HepG2 (cell line): ENCODE measurements around the gene SDC3.

Experiments used
- CBX2 ChIP-seq, 2 experiments: fragments of 200-600 bp in 1 of 2; sonication (generic); formaldehyde crosslinking in 1 of 2; IDR thresholded peaks; 2 replicates each; pipeline versions ENCODE4 v1.7.0 to v1.8.1; 2018 to 2022; ENCODE audit warnings: low read depth in 2 of 2, low read length in 1 of 2, mild to moderate bottlenecking in 1 of 2, missing genetic modification reagents in 1 of 2
- JUN ChIP-seq: sonication (generic); formaldehyde crosslinking; IDR thresholded peaks from 2 replicates; pipeline ENCODE4 v1.4.0; 2020; ENCODE audit warnings: mild to moderate bottlenecking, missing genetic modification reagents
- POLR2A ChIP-seq, 2 experiments: IDR thresholded peaks; 2 replicates each; pipeline ENCODE4 v1.6.1; 2011; ENCODE audit warnings: low read depth in 2 of 2, low read length in 2 of 2, mild to moderate bottlenecking in 1 of 2, moderate library complexity in 1 of 2; ENCODE audit not compliant: insufficient read depth in 1 of 2
- YY1 ChIP-seq: IDR thresholded peaks from 2 replicates; pipeline ENCODE4 v1.6.1; 2011; ENCODE audit warnings: low read length, low read depth, moderate library complexity, mild to moderate bottlenecking; ENCODE audit not compliant: insufficient read depth, insufficient replicate concordance
- ZBTB1 ChIP-seq: sonication (generic); formaldehyde crosslinking; IDR thresholded peaks from 2 replicates; pipeline ENCODE4 v1.4.0; 2020; ENCODE audit warnings: missing genetic modification reagents, borderline replicate concordance
- ZMYM3 ChIP-seq: sonication (generic); formaldehyde crosslinking; IDR thresholded peaks from 2 replicates; pipeline ENCODE4 v1.5.1; 2020; ENCODE audit warnings: mild to moderate bottlenecking, missing genetic modification reagents
- TF ChIP-seq, protein P1 (sequence below): sonication (generic); formaldehyde crosslinking; IDR thresholded peaks from 2 replicates; pipeline ENCODE4 v1.5.0; 2020; ENCODE audit warnings: missing genetic modification reagents
- TF ChIP-seq, protein P2 (sequence below): sonication (generic); formaldehyde crosslinking; IDR thresholded peaks from 2 replicates; pipeline ENCODE4 v1.4.0; 2020; ENCODE audit warnings: missing genetic modification reagents, borderline replicate concordance
- TF ChIP-seq, protein P3 (sequence below): sonication (generic); formaldehyde crosslinking; IDR thresholded peaks from 2 replicates; pipeline ENCODE4 v1.5.1; 2020; ENCODE audit warnings: mild to moderate bottlenecking, moderate library complexity, missing genetic modification reagents

DNA sequence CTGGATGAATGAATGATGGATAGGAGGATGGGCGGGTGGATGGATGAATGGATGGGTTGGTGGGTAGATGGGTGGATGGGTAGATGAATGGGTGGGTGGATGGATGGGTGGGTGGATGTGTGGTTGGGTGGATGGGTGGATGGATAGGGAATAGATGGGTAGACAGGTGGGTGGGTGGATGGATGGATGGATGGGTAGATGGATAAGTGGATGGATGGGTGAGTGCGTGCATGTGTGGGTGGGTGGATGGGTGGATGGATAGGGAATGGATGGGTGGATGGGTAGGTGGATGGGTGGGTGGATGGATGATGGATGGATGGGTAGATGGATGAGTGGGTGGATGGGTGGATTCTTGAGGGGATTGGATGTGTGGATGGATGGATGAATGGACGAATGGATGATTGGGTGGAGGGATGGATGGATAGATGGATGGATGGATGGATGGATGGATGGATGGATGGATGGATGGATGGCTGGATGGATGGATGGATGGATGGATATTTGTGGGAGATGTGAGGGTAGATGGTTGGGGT, 68.7 kb downstream of the SDC3 start:
- TF ChIP-seq CBX2 (IDR thresholded peaks at IDR 0.05; ENCODE audit: low read depth, low read length) = no peak
- no peak for TF ChIP-seq CBX2 (CRISPR knock-in tag; IDR thresholded peaks at IDR 0.05; ENCODE audit: low read depth)
- TF ChIP-seq JUN (CRISPR knock-in tag) = no peak
- TF ChIP-seq, protein P1, sequence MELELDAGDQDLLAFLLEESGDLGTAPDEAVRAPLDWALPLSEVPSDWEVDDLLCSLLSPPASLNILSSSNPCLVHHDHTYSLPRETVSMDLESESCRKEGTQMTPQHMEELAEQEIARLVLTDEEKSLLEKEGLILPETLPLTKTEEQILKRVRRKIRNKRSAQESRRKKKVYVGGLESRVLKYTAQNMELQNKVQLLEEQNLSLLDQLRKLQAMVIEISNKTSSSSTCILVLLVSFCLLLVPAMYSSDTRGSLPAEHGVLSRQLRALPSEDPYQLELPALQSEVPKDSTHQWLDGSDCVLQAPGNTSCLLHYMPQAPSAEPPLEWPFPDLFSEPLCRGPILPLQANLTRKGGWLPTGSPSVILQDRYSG (CRISPR knock-in tag) = no peak
- TF ChIP-seq YY1 = no peak
- no peak for TF ChIP-seq ZMYM3 (CRISPR knock-in tag)
- no peak for TF ChIP-seq ZBTB1 (CRISPR knock-in tag)
- TF ChIP-seq, protein P2, sequence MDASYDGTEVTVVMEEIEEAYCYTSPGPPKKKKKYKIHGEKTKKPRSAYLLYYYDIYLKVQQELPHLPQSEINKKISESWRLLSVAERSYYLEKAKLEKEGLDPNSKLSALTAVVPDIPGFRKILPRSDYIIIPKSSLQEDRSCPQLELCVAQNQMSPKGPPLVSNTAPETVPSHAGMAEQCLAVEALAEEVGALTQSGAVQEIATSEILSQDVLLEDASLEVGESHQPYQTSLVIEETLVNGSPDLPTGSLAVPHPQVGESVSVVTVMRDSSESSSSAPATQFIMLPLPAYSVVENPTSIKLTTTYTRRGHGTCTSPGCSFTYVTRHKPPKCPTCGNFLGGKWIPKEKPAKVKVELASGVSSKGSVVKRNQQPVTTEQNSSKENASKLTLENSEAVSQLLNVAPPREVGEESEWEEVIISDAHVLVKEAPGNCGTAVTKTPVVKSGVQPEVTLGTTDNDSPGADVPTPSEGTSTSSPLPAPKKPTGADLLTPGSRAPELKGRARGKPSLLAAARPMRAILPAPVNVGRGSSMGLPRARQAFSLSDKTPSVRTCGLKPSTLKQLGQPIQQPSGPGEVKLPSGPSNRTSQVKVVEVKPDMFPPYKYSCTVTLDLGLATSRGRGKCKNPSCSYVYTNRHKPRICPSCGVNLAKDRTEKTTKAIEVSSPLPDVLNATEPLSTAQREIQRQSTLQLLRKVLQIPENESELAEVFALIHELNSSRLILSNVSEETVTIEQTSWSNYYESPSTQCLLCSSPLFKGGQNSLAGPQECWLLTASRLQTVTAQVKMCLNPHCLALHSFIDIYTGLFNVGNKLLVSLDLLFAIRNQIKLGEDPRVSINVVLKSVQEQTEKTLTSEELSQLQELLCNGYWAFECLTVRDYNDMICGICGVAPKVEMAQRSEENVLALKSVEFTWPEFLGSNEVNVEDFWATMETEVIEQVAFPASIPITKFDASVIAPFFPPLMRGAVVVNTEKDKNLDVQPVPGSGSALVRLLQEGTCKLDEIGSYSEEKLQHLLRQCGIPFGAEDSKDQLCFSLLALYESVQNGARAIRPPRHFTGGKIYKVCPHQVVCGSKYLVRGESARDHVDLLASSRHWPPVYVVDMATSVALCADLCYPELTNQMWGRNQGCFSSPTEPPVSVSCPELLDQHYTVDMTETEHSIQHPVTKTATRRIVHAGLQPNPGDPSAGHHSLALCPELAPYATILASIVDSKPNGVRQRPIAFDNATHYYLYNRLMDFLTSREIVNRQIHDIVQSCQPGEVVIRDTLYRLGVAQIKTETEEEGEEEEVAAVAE = no peak
- no peak for TF ChIP-seq POLR2A (IDR thresholded peaks at IDR 0.05; ENCODE audit: insufficient read depth in 1 of 2, low read depth in 2 of 2, low read length in 2 of 2)
- TF ChIP-seq, protein P3, sequence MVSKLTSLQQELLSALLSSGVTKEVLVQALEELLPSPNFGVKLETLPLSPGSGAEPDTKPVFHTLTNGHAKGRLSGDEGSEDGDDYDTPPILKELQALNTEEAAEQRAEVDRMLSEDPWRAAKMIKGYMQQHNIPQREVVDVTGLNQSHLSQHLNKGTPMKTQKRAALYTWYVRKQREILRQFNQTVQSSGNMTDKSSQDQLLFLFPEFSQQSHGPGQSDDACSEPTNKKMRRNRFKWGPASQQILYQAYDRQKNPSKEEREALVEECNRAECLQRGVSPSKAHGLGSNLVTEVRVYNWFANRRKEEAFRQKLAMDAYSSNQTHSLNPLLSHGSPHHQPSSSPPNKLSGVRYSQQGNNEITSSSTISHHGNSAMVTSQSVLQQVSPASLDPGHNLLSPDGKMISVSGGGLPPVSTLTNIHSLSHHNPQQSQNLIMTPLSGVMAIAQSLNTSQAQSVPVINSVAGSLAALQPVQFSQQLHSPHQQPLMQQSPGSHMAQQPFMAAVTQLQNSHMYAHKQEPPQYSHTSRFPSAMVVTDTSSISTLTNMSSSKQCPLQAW = no peak
